Neural cell (in vitro differentiated cells): Measurements from ENCODE around the gene DNAJB11.

Experiments used
- EP300 ChIP-seq: fragments of 450-650 bp; conservative IDR thresholded peaks from 2 replicates; pipeline ENCODE4 v1.6.1; 2014; ENCODE audit warnings: antibody characterized with exemption, mild to moderate bottlenecking, moderate library complexity; ENCODE audit not compliant: poor library complexity, severe bottlenecking
- EZH2 ChIP-seq: fragments of 200-600, 300-800 bp; shearing (Covaris generic), sonication (generic); IDR thresholded peaks from 2 replicates; pipeline ENCODE4 v1.6.1; 2014; ENCODE audit warnings: antibody characterized with exemption, low read length, borderline replicate concordance, mild to moderate bottlenecking; ENCODE audit not compliant: insufficient read depth, poor library complexity, severe bottlenecking
- RAD21 ChIP-seq: fragments of 450-650 bp; conservative IDR thresholded peaks from 2 replicates; pipeline ENCODE4 v1.6.1; 2014; ENCODE audit warnings: antibody characterized with exemption, mild to moderate bottlenecking, moderate library complexity
- TAF1 ChIP-seq: IDR thresholded peaks from 2 replicates; pipeline ENCODE4 v1.6.1; 2012; ENCODE audit warnings: low read depth
- TF ChIP-seq, protein P1 (sequence below): fragments of 450-650 bp; IDR thresholded peaks from 2 replicates; pipeline ENCODE4 v1.5.1; 2014; ENCODE audit warnings: antibody characterized with exemption, mild to moderate bottlenecking, moderate library complexity; ENCODE audit not compliant: poor library complexity, severe bottlenecking

DNA sequence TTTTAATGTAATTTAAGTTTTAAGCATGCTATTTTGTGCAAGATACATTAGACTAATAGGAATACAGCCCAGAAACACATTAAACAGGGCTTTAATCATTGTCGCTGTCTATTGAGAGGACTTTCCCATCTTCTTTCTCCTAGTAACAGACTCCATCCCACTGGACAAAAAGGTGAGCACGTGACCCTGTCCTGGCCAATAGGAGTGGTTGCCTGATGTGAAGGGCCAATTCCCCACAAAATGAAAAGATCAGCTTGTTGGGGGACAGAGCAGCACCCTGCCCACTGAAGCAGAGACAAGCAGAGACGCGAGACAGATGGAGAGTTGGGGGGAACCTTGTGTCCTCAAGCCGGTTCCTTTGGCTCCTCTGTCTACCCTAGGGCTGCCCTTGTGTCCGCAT is 47.5 kb upstream of the DNAJB11 start:
- TF ChIP-seq RAD21, result no peak
- no peak for TF ChIP-seq TAF1
- TF ChIP-seq EP300, result no peak
- TF ChIP-seq, protein P1, sequence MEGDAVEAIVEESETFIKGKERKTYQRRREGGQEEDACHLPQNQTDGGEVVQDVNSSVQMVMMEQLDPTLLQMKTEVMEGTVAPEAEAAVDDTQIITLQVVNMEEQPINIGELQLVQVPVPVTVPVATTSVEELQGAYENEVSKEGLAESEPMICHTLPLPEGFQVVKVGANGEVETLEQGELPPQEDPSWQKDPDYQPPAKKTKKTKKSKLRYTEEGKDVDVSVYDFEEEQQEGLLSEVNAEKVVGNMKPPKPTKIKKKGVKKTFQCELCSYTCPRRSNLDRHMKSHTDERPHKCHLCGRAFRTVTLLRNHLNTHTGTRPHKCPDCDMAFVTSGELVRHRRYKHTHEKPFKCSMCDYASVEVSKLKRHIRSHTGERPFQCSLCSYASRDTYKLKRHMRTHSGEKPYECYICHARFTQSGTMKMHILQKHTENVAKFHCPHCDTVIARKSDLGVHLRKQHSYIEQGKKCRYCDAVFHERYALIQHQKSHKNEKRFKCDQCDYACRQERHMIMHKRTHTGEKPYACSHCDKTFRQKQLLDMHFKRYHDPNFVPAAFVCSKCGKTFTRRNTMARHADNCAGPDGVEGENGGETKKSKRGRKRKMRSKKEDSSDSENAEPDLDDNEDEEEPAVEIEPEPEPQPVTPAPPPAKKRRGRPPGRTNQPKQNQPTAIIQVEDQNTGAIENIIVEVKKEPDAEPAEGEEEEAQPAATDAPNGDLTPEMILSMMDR, result no peak
- TF ChIP-seq EZH2, result no peak
